T-helper 1 cell (primary cell): ENCODE measurements around the gene ANK3.
"Not testable (repeated sequence)": the region's sequence is repeated elsewhere in the genome, so short reads cannot be mapped to it uniquely, and the experiment has no call there.

Source experiments
- DNase-seq, 5 donors: peaks; one replicate each; pipeline ENCODE4 v3.0.0-alpha.2; 2012 to 2020

The ANK3 gene

GRCh38 chr10:60303778-60304177, 85.9 kb downstream of the ANK3 start:
- no peak for DNase-seq

GRCh38 chr10:60299961-60300883, 89.5 kb downstream of the ANK3 start:
- no peak for DNase-seq

- DNase-seq = no peak
Measured at GRCh38 chr10:60299390-60299778, 90.3 kb downstream of the ANK3 start.

- DNase-seq = no peak
Measured at GRCh38 chr10:60298408-60299389, 91.0 kb downstream of the ANK3 start.

GRCh38 chr10:60296073-60296472, 93.6 kb downstream of the ANK3 start:
- DNase-seq = no peak

- no peak for DNase-seq
Measured at GRCh38 chr10:60295028-60295937, 94.4 kb downstream of the ANK3 start.

GRCh38 chr10:60293581-60294175, 96.0 kb downstream of the ANK3 start:
- DNase-seq = no peak

- DNase-seq = no peak
Measured at GRCh38 chr10:60292998-60293397, 96.7 kb downstream of the ANK3 start.

GRCh38 chr10:60292536-60292935, 97.1 kb downstream of the ANK3 start:
- not testable (repeated sequence) for DNase-seq

- no peak for DNase-seq
Measured at GRCh38 chr10:60291344-60291930, 98.2 kb downstream of the ANK3 start.

- DNase-seq = no peak
Measured at GRCh38 chr10:60290558-60290957, 99.1 kb downstream of the ANK3 start.

GRCh38 chr10:60289800-60290199, 99.9 kb downstream of the ANK3 start:
- no peak for DNase-seq

GRCh38 chr10:60288256-60288655, 101.4 kb downstream of the ANK3 start:
- DNase-seq = no peak

- DNase-seq = no peak
Measured at GRCh38 chr10:60286559-60286958, 103.1 kb downstream of the ANK3 start.

- no peak for DNase-seq
Measured at GRCh38 chr10:60283397-60283796, 106.3 kb downstream of the ANK3 start.

- no peak for DNase-seq
Measured at GRCh38 chr10:60282771-60283353, 106.8 kb downstream of the ANK3 start.

- no peak for DNase-seq
Measured at GRCh38 chr10:60281792-60282353, 107.8 kb downstream of the ANK3 start.

GRCh38 chr10:60281331-60281730, 108.3 kb downstream of the ANK3 start:
- no peak for DNase-seq

GRCh38 chr10:60280475-60280874, 109.2 kb downstream of the ANK3 start:
- DNase-seq = no peak

- DNase-seq = no peak
Measured at GRCh38 chr10:60277656-60278055, 112.0 kb downstream of the ANK3 start.

- no peak for DNase-seq
Measured at GRCh38 chr10:60276232-60276631, 113.4 kb downstream of the ANK3 start.
